ENCODE measurements around the gene TMEM250.

DNA sequence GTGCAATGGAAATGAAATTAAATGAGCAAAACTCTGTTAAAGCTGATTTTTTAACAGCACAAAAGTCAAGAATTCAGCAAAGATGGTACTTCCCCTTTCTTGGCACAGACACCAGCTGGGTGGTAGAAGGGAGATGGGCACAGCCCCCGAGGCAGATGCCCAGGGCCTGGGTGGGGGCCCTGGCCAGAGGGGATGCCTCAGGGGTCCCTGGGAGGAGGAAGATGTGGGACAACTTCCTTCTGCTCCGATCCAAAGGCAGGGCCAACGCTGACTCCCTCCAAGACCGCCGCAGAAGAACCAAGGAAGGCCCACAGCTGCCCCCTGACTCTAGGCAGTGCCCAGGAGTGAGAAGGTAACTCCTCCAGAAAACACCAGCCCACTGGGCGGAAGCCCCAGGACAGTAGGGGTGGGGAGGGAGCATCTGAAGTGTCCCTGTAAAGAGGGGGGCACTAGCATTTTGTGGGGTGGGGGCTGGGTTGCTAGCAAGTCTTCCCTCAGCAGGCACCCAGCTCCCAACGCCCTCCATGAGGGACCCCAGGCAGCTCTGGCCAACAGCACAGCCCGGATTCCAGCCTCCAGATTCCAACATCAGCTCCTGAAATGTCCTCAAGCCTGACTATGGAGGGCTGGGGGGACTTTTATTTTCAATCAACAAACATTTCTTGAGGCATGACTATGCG, 28.5 kb downstream of the TMEM250 start:
- TF ChIP-seq CTCF (IDR thresholded peaks at IDR 0.05), result no peak
- TF ChIP-seq POLR2A (IDR thresholded peaks at IDR 0.05), result no peak
